ENCODE data around the gene MEIS2. TPM values are rescaled to one million over a fixed set of nuclear protein-coding genes. Genes with fewer than 3 reads are reported as not detected.

The MEIS2 gene
- total RNA-seq, 2 donors from 2014 or later = 7.1 to 9.7 TPM

GRCh38 chr15:36866896-36867295 is 233.5 kb downstream of the MEIS2 start:
- no peak for TF ChIP-seq CTCF (conservative IDR thresholded peaks at IDR 0.05)
- Histone ChIP-seq H3K4me1 (ENCODE audit: control insufficient read depth, insufficient read depth, low read length) (no peaks in the 10 kb centered on the region), H3K9me3 (ENCODE audit: control insufficient read depth, low read length) (no peaks in the 10 kb centered on the region), H3K27me3 (ENCODE audit: control insufficient read depth, insufficient read depth, low read length, poor library complexity, severe bottlenecking) (peaks cover 4% of the 10 kb centered on the region), H3K9ac (ENCODE audit: extremely low read depth, low read length, poor library complexity, severe bottlenecking) (no peak overlapping the region), H3K36me3 (ENCODE audit: control insufficient read depth, insufficient read depth, low read length) (no peaks in the 10 kb centered on the region), H3K27ac (ENCODE audit: low read depth, low read length) (no peak overlapping the region), H3K4me3 (ENCODE audit: low read length) (no peak overlapping the region)
- Mint-ChIP-seq H3K9me3 (no peaks in the 10 kb centered on the region), H3K4me1 (no peaks in the 10 kb centered on the region), H3K27ac (no peak overlapping the region), H3K36me3 (ENCODE audit: low read depth) (no peaks in the 10 kb centered on the region), H3K27me3 (ENCODE audit: insufficient read depth) (peaks cover 2% of the 10 kb centered on the region), H3K4me3 (no peak overlapping the region)
- DNase-seq = no peak
- WGBS, 2 experiments (ENCODE audit: insufficient coverage in 1 of 2, insufficient read length in 1 of 2) = no CpG with 5 or more reads among the region's 3 CpGs

GRCh38 chr15:36863570-36863969 is 236.8 kb downstream of the MEIS2 start:
- no peaks in the 10 kb centered on the region for H3K4me1 Mint-ChIP-seq
- DNase-seq = no peak
- H3K36me3 ChIP-seq (ENCODE audit: control insufficient read depth, insufficient read depth, low read length) = no peaks in the 10 kb centered on the region
- H3K36me3 Mint-ChIP-seq (ENCODE audit: low read depth) = no peaks in the 10 kb centered on the region
- no peaks in the 10 kb centered on the region for H3K9me3 ChIP-seq (ENCODE audit: control insufficient read depth, low read length)
- H3K4me1 ChIP-seq (ENCODE audit: control insufficient read depth, insufficient read depth, low read length) = no peaks in the 10 kb centered on the region
- H3K27me3 ChIP-seq (ENCODE audit: control insufficient read depth, insufficient read depth, low read length, poor library complexity, severe bottlenecking) = peaks cover 4% of the 10 kb centered on the region
- H3K4me3 ChIP-seq (ENCODE audit: low read length) = no peak overlapping the region
- H3K27me3 Mint-ChIP-seq (ENCODE audit: insufficient read depth) = peaks cover 6% of the 10 kb centered on the region
- H3K9me3 Mint-ChIP-seq = no peaks in the 10 kb centered on the region
- no peak overlapping the region for H3K9ac ChIP-seq (ENCODE audit: extremely low read depth, low read length, poor library complexity, severe bottlenecking)
- H3K27ac ChIP-seq (ENCODE audit: low read depth, low read length) = no peak overlapping the region
- no peak overlapping the region for H3K4me3 Mint-ChIP-seq
- WGBS, 2 experiments (ENCODE audit: insufficient coverage in 1 of 2, insufficient read length in 1 of 2) = 95 to 100% methylated on average over 4 of the region's 4 CpGs
- TF ChIP-seq CTCF (conservative IDR thresholded peaks at IDR 0.05) = no peak
- H3K27ac Mint-ChIP-seq = no peak overlapping the region

- Mint-ChIP-seq H3K36me3 (ENCODE audit: low read depth) (no peaks in the 10 kb centered on the region), H3K4me1 (no peaks in the 10 kb centered on the region), H3K9me3 (no peaks in the 10 kb centered on the region), H3K27ac (no peak overlapping the region), H3K27me3 (ENCODE audit: insufficient read depth) (peaks cover 4% of the 10 kb centered on the region), H3K4me3 (no peak overlapping the region)
- H3K27me3 ChIP-seq (ENCODE audit: control insufficient read depth, insufficient read depth, low read length, poor library complexity, severe bottlenecking) = no peaks in the 10 kb centered on the region
- no peaks in the 10 kb centered on the region for H3K36me3 ChIP-seq (ENCODE audit: control insufficient read depth, insufficient read depth, low read length)
- no peaks in the 10 kb centered on the region for H3K4me1 ChIP-seq (ENCODE audit: control insufficient read depth, insufficient read depth, low read length)
- no peak overlapping the region for H3K4me3 ChIP-seq (ENCODE audit: low read length)
- WGBS, 2 experiments (ENCODE audit: insufficient coverage in 1 of 2, insufficient read length in 1 of 2) = 62 to 93% methylated on average over 1 to 2 of the region's 2 CpGs
- no peak for TF ChIP-seq CTCF (conservative IDR thresholded peaks at IDR 0.05)
- H3K9me3 ChIP-seq (ENCODE audit: control insufficient read depth, low read length) = no peaks in the 10 kb centered on the region
- no peak for DNase-seq
- no peak overlapping the region for H3K9ac ChIP-seq (ENCODE audit: extremely low read depth, low read length, poor library complexity, severe bottlenecking)
- H3K27ac ChIP-seq (ENCODE audit: low read depth, low read length) = no peak overlapping the region
These were observed 239.6 kb downstream of the MEIS2 start for GRCh38 chr15:36860792-36861191.
